SU-DHL-6 (cell line): ENCODE results near the gene NDUFS8.

Experiments used
- H2AFZ ChIP-seq: fragments of 200-600 bp; sonication (generic); 2 replicates; pipeline ENCODE4 v1.6.1; 2014; ENCODE audit warnings: low read depth, mild to moderate bottlenecking, moderate library complexity, mixed read lengths, antibody characterized with exemption, low read length; ENCODE audit not compliant: severe bottlenecking
- H3F3A ChIP-seq: fragments of 200-600 bp; shearing (Covaris generic); 2 replicates; pipeline ENCODE4 v1.6.0; 2016; ENCODE audit warnings: antibody characterized with exemption, mild to moderate bottlenecking; ENCODE audit not compliant: insufficient read depth
- H3K27ac ChIP-seq: fragments of 200-600 bp; sonication (generic); 2 replicates; pipeline ENCODE4 v1.5.1; 2016; ENCODE audit warnings: low read depth, mild to moderate bottlenecking, low read length, moderate library complexity, mixed read lengths
- H3K27me3 ChIP-seq: fragments of 200-600 bp; sonication (generic), shearing (Covaris generic); 2 replicates; pipeline ENCODE4 v1.6.0; 2014; ENCODE audit warnings: mild to moderate bottlenecking, low read length
- H3K36me3 ChIP-seq: fragments of 200-600 bp; sonication (generic); 2 replicates; pipeline ENCODE4 v1.6.1; 2014; ENCODE audit warnings: mild to moderate bottlenecking, low read length, mixed read lengths
- H3K4me2 ChIP-seq: fragments of 300-600, 200-600 bp; shearing (Covaris generic), sonication (generic); 2 replicates; pipeline ENCODE4 v1.6.0; 2014; ENCODE audit warnings: low read length, low read depth, mild to moderate bottlenecking; ENCODE audit not compliant: poor library complexity, severe bottlenecking
- H3K4me3 ChIP-seq: fragments of 200-600 bp; sonication (generic); 2 replicates; pipeline ENCODE4 v1.5.1; 2014; ENCODE audit warnings: antibody characterized with exemption, low read length, mild to moderate bottlenecking, mixed read lengths; ENCODE audit not compliant: insufficient read depth, poor library complexity, severe bottlenecking
- H3K79me2 ChIP-seq: fragments of 200-600 bp; sonication (generic); 2 replicates; pipeline ENCODE4 v1.6.1; 2014; ENCODE audit warnings: mild to moderate bottlenecking, low read length, moderate library complexity; ENCODE audit not compliant: insufficient read depth
- H3K9ac ChIP-seq: fragments of 200-600 bp; sonication (generic); 2 replicates; pipeline ENCODE4 v1.7.0; 2014; ENCODE audit warnings: mild to moderate bottlenecking, low read length
- H3K9me2 ChIP-seq: fragments of 200-600 bp; sonication (generic); replicated peaks from 2 replicates; pipeline ENCODE4 v1.6.1; 2014; ENCODE audit warnings: low read length; ENCODE audit not compliant: insufficient read depth
- H3K9me3 ChIP-seq: fragments of 200-600 bp; sonication (generic); 2 replicates; pipeline ENCODE4 v1.6.1; 2014; ENCODE audit warnings: low read length, mixed read lengths; ENCODE audit not compliant: insufficient read depth
- H4K20me1 ChIP-seq: fragments of 200-600 bp; sonication (generic); 2 replicates; pipeline ENCODE4 v1.6.1; 2014; ENCODE audit warnings: low read depth, mild to moderate bottlenecking, antibody characterized with exemption, low read length, moderate library complexity, mixed read lengths
- CTCF ChIP-seq: fragments of 200-600 bp; sonication (generic); IDR thresholded peaks from one replicate; pipeline ENCODE4 v1.5.1; 2017; ENCODE audit warnings: antibody characterized with exemption, mild to moderate bottlenecking, low read length, moderate library complexity; ENCODE audit not compliant: insufficient read depth, poor library complexity, severe bottlenecking
- EZH2phosphoT487 ChIP-seq: fragments of 200-600 bp; sonication (generic), shearing (Covaris generic); conservative IDR thresholded peaks from 2 replicates; pipeline ENCODE4 v1.6.1; 2018; ENCODE audit warnings: mild to moderate bottlenecking, antibody characterized with exemption, low read length, moderate library complexity, mixed read lengths

Gene NDUFS8

GRCh38 chr11:68051191-68052136, 21.0 kb downstream of the NDUFS8 start:
- no peak overlapping the region for H3K4me2 ChIP-seq
- H3K36me3 ChIP-seq: no peaks in the 10 kb centered on the region
- 0 out of 2 replicates have a peak, but pooled peaks cover 3% of the 10 kb centered on the region for H3F3A ChIP-seq
- H3K9me2 ChIP-seq: no peaks in the 10 kb centered on the region
- no peak overlapping the region for H3K4me3 ChIP-seq
- H2AFZ ChIP-seq: no peak overlapping the region
- no peak overlapping the region for H3K9ac ChIP-seq
- H3K79me2 ChIP-seq: no peaks in the 10 kb centered on the region
- no peak overlapping the region for H3K27ac ChIP-seq
- H4K20me1 ChIP-seq: no peaks in the 10 kb centered on the region
- TF ChIP-seq CTCF (no peak), EZH2phosphoT487 (no peak)
- H3K9me3 ChIP-seq: no peaks in the 10 kb centered on the region
- no peaks in the 10 kb centered on the region for H3K27me3 ChIP-seq

GRCh38 chr11:68052137-68052873, 21.8 kb downstream of the NDUFS8 start:
- Histone ChIP-seq H3F3A (0 out of 2 replicates have a peak, but pooled peaks cover 3% of the 10 kb centered on the region), H3K4me2 (no peak overlapping the region), H3K9me3 (no peaks in the 10 kb centered on the region), H3K9ac (no peak overlapping the region), H4K20me1 (no peaks in the 10 kb centered on the region), H3K36me3 (no peaks in the 10 kb centered on the region), H3K27me3 (no peaks in the 10 kb centered on the region), H3K27ac (no peak overlapping the region), H3K79me2 (no peaks in the 10 kb centered on the region), H3K4me3 (no peak overlapping the region), H3K9me2 (no peaks in the 10 kb centered on the region), H2AFZ (no peak overlapping the region)
- TF ChIP-seq EZH2phosphoT487 (no peak), CTCF (no peak)

- Histone ChIP-seq H3K9me3 (no peaks in the 10 kb centered on the region), H3K27ac (no peak overlapping the region), H3K9me2 (no peaks in the 10 kb centered on the region), H3K9ac (no peak overlapping the region), H3K79me2 (no peaks in the 10 kb centered on the region), H4K20me1 (no peaks in the 10 kb centered on the region), H3F3A (0 out of 2 replicates have a peak, but pooled peaks cover 3% of the 10 kb centered on the region), H3K4me2 (no peak overlapping the region), H3K27me3 (no peaks in the 10 kb centered on the region), H2AFZ (no peak overlapping the region), H3K36me3 (no peaks in the 10 kb centered on the region), H3K4me3 (no peak overlapping the region)
- no peak for TF ChIP-seq CTCF
These were observed 22.6 kb downstream of the NDUFS8 start for GRCh38 chr11:68053117-68053516.
